GM12878 (cell line): ENCODE data around the gene FRYL. TPM values are rescaled to one million over a fixed set of nuclear protein-coding genes. Genes with fewer than 3 reads are reported as not detected.

ENCODE experiments used
- ATAC-seq: fragments of 200-7000 bp; cut with Tn5 transposase; 3 replicates; pipeline ENCODE4 v1.9.1; 2020; ENCODE audit warnings: mild to moderate bottlenecking, moderate library complexity
- BruUV-seq: library from RNA; stranded (reverse); fragments of 400-500 nt; replicated peaks from 2 replicates; lab custom pipeline; 2021; lab: Mats Ljungman, UMichigan
- CTCF ChIA-PET: fragments of 300-600 bp; sonication (Branson Sonifier 250); formaldehyde crosslinking; extraction: SDS; loops from one replicate; lab custom pipeline; 2021; ENCODE audit warnings: inconsistent platforms; lab: Yijun Ruan, JAX
- POLR2A ChIA-PET: fragments of 350-600 bp; formaldehyde crosslinking; extraction: SDS; loops from one replicate; lab custom pipeline; 2021; ENCODE audit warnings: inconsistent platforms; lab: Charles Lee
- RAD21 ChIA-PET: fragments of 300-600 bp; sonication (Branson Sonifier 250); formaldehyde crosslinking; loops from one replicate; lab custom pipeline; 2023; ENCODE audit warnings: antibody characterized with exemption; ENCODE audit not compliant: unreplicated experiment; lab: Charles Lee
- SMC1A ChIA-PET: fragments of 300-600 bp; sonication (Branson Sonifier 250); formaldehyde crosslinking; loops from one replicate; lab custom pipeline; 2023; ENCODE audit not compliant: unreplicated experiment, uncharacterized antibody; lab: Charles Lee
- DNase-seq: peaks from one replicate; pipeline ENCODE4 v3.0.0-alpha.2; 2011; ENCODE audit warnings: low read depth, low spot score
- FAIRE-seq: peaks from 3 replicates; lab custom pipeline; 2011; peaks lifted over from hg19 to GRCh38; lab: Jason Lieb, UNC
- H2AFZ ChIP-seq: 2 replicates; pipeline ENCODE4 v1.6.0; 2011; ENCODE audit warnings: low read depth, low read length, control low read depth; ENCODE audit not compliant: control insufficient read depth
- H3K27ac ChIP-seq: 2 replicates; pipeline ENCODE4 v1.5.1; 2011; ENCODE audit warnings: control low read depth; ENCODE audit not compliant: control insufficient read depth, insufficient read depth
- H3K27me3 ChIP-seq, 2 experiments: replicated peaks in 1 of 2; 2 replicates each; pipeline versions ENCODE4 v1.6.0 to v1.6.1; 2011; ENCODE audit warnings: low read length in 1 of 2; ENCODE audit not compliant: control insufficient read depth in 2 of 2, insufficient read depth in 2 of 2
- H3K36me3 ChIP-seq, 2 experiments: 2 replicates each; pipeline ENCODE4 v1.5.1; 2011; ENCODE audit warnings: low read length in 1 of 2; ENCODE audit not compliant: control insufficient read depth in 2 of 2, insufficient read depth in 2 of 2
- H3K4me1 ChIP-seq: 2 replicates; pipeline ENCODE4 v1.6.1; 2011; ENCODE audit warnings: mild to moderate bottlenecking, low read length, moderate library complexity, mixed read lengths; ENCODE audit not compliant: control insufficient read depth, insufficient read depth
- H3K4me2 ChIP-seq: 2 replicates; pipeline ENCODE4 v1.6.0; 2011; ENCODE audit warnings: control low read depth; ENCODE audit not compliant: control insufficient read depth, insufficient read depth
- H3K4me3 ChIP-seq: fragments of 200-600 bp; sonication (generic); 2 replicates; pipeline ENCODE4 v1.5.1; 2016
- H3K79me2 ChIP-seq: 2 replicates; pipeline ENCODE4 v1.6.0; 2011; ENCODE audit warnings: low read length; ENCODE audit not compliant: control insufficient read depth, insufficient read depth
- H3K9ac ChIP-seq: 2 replicates; pipeline ENCODE4 v1.8.0; 2011; ENCODE audit warnings: low read length, control low read depth, mixed read lengths; ENCODE audit not compliant: control insufficient read depth, insufficient read depth
- H3K9me3 ChIP-seq: replicated peaks from 3 replicates; pipeline ENCODE4 v1.5.1; 2011; ENCODE audit warnings: mild to moderate bottlenecking, low read length; ENCODE audit not compliant: control insufficient read depth, insufficient read depth
- H4K20me1 ChIP-seq: 2 replicates; pipeline ENCODE4 v1.6.0; 2011; ENCODE audit not compliant: control insufficient read depth, insufficient read depth
- ATF2 ChIP-seq: IDR thresholded peaks from 2 replicates; pipeline ENCODE4 v1.6.1; 2012; ENCODE audit warnings: low read length, inconsistent platforms
- CBX5 ChIP-seq: sonication (generic); IDR thresholded peaks from 2 replicates; pipeline ENCODE4 v1.6.1; 2016; ENCODE audit warnings: low read depth, moderate library complexity, mild to moderate bottlenecking, inconsistent platforms
- ETV6 ChIP-seq, 2 experiments: fragments of 450-650 bp in 1 of 2; IDR thresholded peaks in 1 of 2; conservative IDR thresholded peaks in 1 of 2; 2 replicates each; pipeline ENCODE4 v1.6.1; 2014; ENCODE audit warnings: antibody characterized with exemption in 1 of 2, borderline replicate concordance in 1 of 2, low read depth in 1 of 2, mild to moderate bottlenecking in 1 of 2, moderate library complexity in 1 of 2
- FOS ChIP-seq: IDR thresholded peaks from 3 replicates; pipeline ENCODE4 v1.6.1; 2011; ENCODE audit warnings: borderline replicate concordance; ENCODE audit not compliant: insufficient read length; ENCODE audit errors: extremely low read depth
- NFIC ChIP-seq: IDR thresholded peaks from 2 replicates; pipeline ENCODE4 v1.6.1; 2012; ENCODE audit warnings: low read depth, mild to moderate bottlenecking, inconsistent platforms, low read length, moderate library complexity
- SIN3A ChIP-seq: IDR thresholded peaks from 2 replicates; pipeline ENCODE4 v1.6.1; 2012; ENCODE audit warnings: low read depth, low read length, improper control_type of control experiment
- SMARCA5 ChIP-seq: fragments of 450-650 bp; IDR thresholded peaks from 2 replicates; pipeline ENCODE4 v1.6.1; 2017; ENCODE audit warnings: mild to moderate bottlenecking
- STAT1 ChIP-seq: fragments of 450-650 bp; conservative IDR thresholded peaks from 2 replicates; pipeline ENCODE4 v1.6.1; 2014; ENCODE audit warnings: antibody characterized with exemption, mild to moderate bottlenecking
- YY1 ChIP-seq: IDR thresholded peaks from 2 replicates; pipeline ENCODE4 v1.6.1; 2011; ENCODE audit warnings: low read depth, mild to moderate bottlenecking, low read length
- ZNF207 ChIP-seq: fragments of 450-650 bp; IDR thresholded peaks from 2 replicates; pipeline ENCODE4 v1.6.1; 2014; ENCODE audit warnings: antibody characterized with exemption, mild to moderate bottlenecking, borderline replicate concordance
- WGBS: methylation state at CpG from one replicate; pipeline ENCODE4 v1.1.6; 2016; ENCODE audit warnings: low lambda C conversion rate; ENCODE audit not compliant: insufficient replicate concordance, insufficient coverage; ENCODE audit errors: missing lambda C conversion rate; 5-methylcytosine and 5-hydroxymethylcytosine counted together
- in situ Hi-C: fragments of 300-500 bp; cut with MboI; formaldehyde crosslinking; loops from 9 replicates; pipeline ENCODE4 v1.14.3; 2018; ENCODE audit warnings: mixed read lengths
- intact Hi-C: fragments of 100-400 bp; cut with micrococcal nuclease; formaldehyde crosslinking; loops from one replicate; pipeline ENCODE4 v1.14.2; 2022; ENCODE audit not compliant: unreplicated experiment
- polyA plus RNA-seq, 11 experiments: library from polyadenylated mRNA; depleted of rRNA in 4 of 11; unstranded in 6 of 11; stranded (reverse) in 5 of 11; fragments of >200 nt; fragmentation: Nextera tagmentation in 4 of 11; fragmentation: Illumina TruSeq in 1 of 11; extraction: Ambion mirVana in 4 of 11; extraction: Trizol in 1 of 11; gene quantifications; 1 replicate in 1 of 11; 2 replicates in 10 of 11; pipeline versions ENCODE4 v1.2.1 to v1.2.3, GENCODE V29; 2011 to 2016; ENCODE audit warnings: inconsistent platforms in 2 of 11, missing spikeins in 2 of 11, low read depth in 1 of 11
- total RNA-seq, 4 experiments: library from RNA; depleted of rRNA in 3 of 4; stranded (reverse); fragments of >200 nt in 3 of 4; fragmentation: Illumina TruSeq in 1 of 4; extraction: Trizol in 1 of 4; gene quantifications; 2 replicates each; pipeline versions ENCODE4 v1.2.1 to v1.2.3, GENCODE V29; 2013 to 2021
- TF ChIP-seq, protein P1 (sequence below): IDR thresholded peaks from 2 replicates; pipeline ENCODE4 v1.6.1; 2011; ENCODE audit warnings: borderline replicate concordance, low read depth, mild to moderate bottlenecking, moderate library complexity, mixed read lengths, low read length; ENCODE audit not compliant: insufficient read depth; ENCODE audit errors: extremely low read length
- TF ChIP-seq, protein P2 (sequence below): IDR thresholded peaks from 2 replicates; pipeline ENCODE4 v1.6.1; 2011; ENCODE audit warnings: low read depth, low read length, improper control_type of control experiment, borderline replicate concordance
- TF ChIP-seq, protein P3 (sequence below): fragments of 450-650 bp; IDR thresholded peaks from 2 replicates; pipeline ENCODE4 v1.6.1; 2017; ENCODE audit warnings: low read depth, mild to moderate bottlenecking, moderate library complexity

The FRYL gene
- total and polyA plus RNA-seq, 10 of the 15 experiments (the other 5 are each of a cell fraction or from before 2014, with no cell fraction given): 10.3 to 50.6 (median 28.7) TPM

GRCh38 chr4:48670587-48670986 lies 109.5 kb downstream of the FRYL start:
- FAIRE-seq: no peak
- Histone ChIP-seq H3K9ac (no peak overlapping the region), H3K9me3 (no peaks in the 10 kb centered on the region; the same call in 1 of the 3 replicates), H3K4me2 (no peak overlapping the region), H3K79me2 (no peaks in the 10 kb centered on the region; the same call in none of the 2 replicates), H3K36me3 (no peaks in the 10 kb centered on the region), H4K20me1 (no peaks in the 10 kb centered on the region), H3K4me1 (no peaks in the 10 kb centered on the region), H2AFZ (no peak overlapping the region), H3K4me3 (no peak overlapping the region), H3K27ac (no peak overlapping the region), H3K27me3 (no peaks in the 10 kb centered on the region)
- TF ChIP-seq CBX5: no peak
- no peak for TF ChIP-seq STAT1
- TF ChIP-seq YY1: no peak
- TF ChIP-seq FOS: no peak
- no peak for TF ChIP-seq NFIC
- TF ChIP-seq SIN3A: no peak
- TF ChIP-seq ATF2: no peak
- TF ChIP-seq, protein P1, sequence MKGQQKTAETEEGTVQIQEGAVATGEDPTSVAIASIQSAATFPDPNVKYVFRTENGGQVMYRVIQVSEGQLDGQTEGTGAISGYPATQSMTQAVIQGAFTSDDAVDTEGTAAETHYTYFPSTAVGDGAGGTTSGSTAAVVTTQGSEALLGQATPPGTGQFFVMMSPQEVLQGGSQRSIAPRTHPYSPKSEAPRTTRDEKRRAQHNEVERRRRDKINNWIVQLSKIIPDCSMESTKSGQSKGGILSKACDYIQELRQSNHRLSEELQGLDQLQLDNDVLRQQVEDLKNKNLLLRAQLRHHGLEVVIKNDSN: no peak
- no peak for TF ChIP-seq ZNF207
- no peak for TF ChIP-seq ETV6 (conservative IDR thresholded peaks at IDR 0.05 in 1 of 2, IDR thresholded peaks at IDR 0.05 in 1 of 2; ENCODE audit: borderline replicate concordance in 1 of 2, low read depth in 1 of 2)
- TF ChIP-seq SMARCA5: no peak
- TF ChIP-seq, protein P2, sequence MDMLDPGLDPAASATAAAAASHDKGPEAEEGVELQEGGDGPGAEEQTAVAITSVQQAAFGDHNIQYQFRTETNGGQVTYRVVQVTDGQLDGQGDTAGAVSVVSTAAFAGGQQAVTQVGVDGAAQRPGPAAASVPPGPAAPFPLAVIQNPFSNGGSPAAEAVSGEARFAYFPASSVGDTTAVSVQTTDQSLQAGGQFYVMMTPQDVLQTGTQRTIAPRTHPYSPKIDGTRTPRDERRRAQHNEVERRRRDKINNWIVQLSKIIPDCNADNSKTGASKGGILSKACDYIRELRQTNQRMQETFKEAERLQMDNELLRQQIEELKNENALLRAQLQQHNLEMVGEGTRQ: no peak
- TF ChIP-seq, protein P3, sequence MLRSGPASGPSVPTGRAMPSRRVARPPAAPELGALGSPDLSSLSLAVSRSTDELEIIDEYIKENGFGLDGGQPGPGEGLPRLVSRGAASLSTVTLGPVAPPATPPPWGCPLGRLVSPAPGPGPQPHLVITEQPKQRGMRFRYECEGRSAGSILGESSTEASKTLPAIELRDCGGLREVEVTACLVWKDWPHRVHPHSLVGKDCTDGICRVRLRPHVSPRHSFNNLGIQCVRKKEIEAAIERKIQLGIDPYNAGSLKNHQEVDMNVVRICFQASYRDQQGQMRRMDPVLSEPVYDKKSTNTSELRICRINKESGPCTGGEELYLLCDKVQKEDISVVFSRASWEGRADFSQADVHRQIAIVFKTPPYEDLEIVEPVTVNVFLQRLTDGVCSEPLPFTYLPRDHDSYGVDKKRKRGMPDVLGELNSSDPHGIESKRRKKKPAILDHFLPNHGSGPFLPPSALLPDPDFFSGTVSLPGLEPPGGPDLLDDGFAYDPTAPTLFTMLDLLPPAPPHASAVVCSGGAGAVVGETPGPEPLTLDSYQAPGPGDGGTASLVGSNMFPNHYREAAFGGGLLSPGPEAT: no peak
- intact Hi-C loops (no loop called here), in situ Hi-C loops (no loop called here)
- no TSS peak for BruUV-seq
- ChIA-PET POLR2A (no interaction called here), CTCF (interaction anchor here (1.2 to 1.6 kb wide), 2 partner anchors 11 to 92 kb away, joined by 3 to 5 read pairs; no protein-coding TSS in a partner anchor), SMC1A (no interaction called here), RAD21 (no interaction called here)
- no peak for DNase-seq
- no peak for ATAC-seq
- 94% methylated on average over 1 of the region's 1 CpG for WGBS
